Activated CD4-positive, CD25-positive, alpha-beta regulatory T cell treated with anti-CD3 and anti-CD28 coated beads, Interleukin-2, amount 50 U/mL, for 24 hours (primary cell): ENCODE data around the gene SCN4A.
"Not testable (repeated sequence)": the region's sequence is repeated elsewhere in the genome, so short reads cannot be mapped to it uniquely, and the experiment has no call there.

ENCODE experiments used
- ATAC-seq, 2 donors: fragments of 150-1000 bp; cut with Tn5 transposase; one replicate each; pipeline ENCODE4 v1.10.0; 2021; ENCODE audit warnings: mild to moderate bottlenecking in 1 of 2, moderate library complexity in 1 of 2

Gene SCN4A

DNA sequence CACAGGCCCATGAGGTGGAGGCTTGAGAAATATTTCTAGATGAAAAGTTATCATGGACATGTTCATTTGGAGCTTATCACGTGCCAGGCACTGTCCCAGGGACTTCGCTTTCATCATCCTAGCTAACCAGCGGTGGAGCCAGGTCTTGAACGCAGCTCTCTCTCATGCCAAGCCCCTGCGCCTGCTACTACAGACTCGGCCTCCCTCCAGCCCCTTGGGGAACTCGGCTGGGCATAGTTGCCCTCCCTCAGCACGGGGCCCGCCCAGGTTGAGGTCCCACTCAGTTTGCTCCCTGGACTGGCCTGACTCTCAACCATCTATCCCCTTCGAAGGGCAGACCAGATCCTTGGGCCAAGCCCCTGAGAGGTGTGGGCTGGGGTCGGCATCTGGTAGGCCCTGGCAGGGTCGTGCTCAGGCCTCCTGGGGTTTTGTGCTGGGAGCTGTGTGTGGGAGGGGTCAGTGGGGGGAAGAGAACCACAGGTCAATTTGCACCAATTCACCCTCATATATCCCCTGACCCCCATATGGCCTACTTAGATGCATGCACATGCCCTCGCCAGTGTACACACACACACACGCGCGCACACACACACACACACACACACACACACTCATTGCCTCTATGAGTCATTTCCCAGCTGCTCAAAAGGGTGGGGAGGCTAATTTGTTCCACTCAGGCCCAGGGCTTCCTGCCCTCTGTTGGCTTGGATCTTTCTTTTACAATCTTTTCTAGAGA, 12.1 kb upstream of the SCN4A start:
- ATAC-seq, result peak; percentile 98

DNA sequence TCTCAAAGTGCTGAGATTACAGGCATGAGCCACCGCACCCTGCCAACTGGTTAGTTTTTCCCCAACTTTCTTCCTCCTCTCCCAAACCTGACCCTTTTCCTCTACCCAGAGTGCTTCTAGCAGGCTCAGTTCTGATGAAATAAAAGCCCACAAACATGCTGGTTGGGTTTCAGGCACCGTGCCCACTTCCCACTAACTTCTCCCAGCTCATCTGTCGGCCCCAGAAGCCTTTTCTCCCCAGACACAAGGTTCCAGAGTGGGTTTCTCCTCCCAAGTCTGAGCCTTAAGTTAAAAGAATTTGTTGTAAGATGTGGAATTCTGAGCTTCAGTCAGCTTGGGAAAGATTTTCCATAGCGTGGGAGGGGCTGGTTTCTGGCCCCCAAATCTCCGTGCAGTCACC, 11.5 kb upstream of the SCN4A start:
- ATAC-seq, result no peak

DNA sequence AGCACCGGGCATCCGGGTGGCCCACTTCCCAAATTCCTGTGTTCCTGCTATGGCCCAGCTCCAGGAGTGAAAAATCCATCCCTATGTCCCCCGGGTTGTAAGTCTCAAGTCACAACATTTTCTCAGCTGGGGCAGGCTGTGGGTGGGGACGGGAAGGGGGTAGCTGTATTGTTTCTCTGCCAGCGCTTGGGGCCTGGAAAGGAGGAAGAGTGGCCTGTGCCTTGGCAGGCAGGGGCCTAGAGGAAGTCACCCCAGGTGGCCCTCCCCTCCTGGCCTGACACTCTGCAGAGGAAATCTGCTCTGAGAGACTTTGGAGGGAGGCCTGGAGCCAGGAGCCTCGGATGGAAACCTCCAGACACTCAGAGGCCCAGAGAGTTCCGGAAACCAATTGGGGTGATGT, 10.6 kb upstream of the SCN4A start:
- ATAC-seq, result no peak

DNA sequence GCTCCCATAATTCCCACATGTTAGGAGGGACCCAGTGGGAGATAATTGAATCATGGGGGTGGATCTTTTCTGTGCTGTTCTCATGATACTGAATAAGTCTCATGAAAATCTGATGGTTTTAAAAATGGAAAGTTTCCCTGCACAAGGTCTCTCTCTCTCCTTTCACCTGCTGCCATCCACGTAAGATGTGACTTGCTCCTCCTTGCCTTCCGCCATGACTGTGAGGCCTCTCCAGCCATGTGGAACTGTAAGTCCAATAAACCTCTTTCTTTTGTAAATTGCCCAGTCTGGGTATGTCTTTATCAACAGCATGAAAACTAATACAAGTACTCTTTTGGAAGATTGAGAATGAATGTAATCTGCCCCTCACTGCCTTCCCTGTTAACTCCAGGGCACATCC, 9.9 kb upstream of the SCN4A start:
- not testable (repeated sequence) for ATAC-seq

DNA sequence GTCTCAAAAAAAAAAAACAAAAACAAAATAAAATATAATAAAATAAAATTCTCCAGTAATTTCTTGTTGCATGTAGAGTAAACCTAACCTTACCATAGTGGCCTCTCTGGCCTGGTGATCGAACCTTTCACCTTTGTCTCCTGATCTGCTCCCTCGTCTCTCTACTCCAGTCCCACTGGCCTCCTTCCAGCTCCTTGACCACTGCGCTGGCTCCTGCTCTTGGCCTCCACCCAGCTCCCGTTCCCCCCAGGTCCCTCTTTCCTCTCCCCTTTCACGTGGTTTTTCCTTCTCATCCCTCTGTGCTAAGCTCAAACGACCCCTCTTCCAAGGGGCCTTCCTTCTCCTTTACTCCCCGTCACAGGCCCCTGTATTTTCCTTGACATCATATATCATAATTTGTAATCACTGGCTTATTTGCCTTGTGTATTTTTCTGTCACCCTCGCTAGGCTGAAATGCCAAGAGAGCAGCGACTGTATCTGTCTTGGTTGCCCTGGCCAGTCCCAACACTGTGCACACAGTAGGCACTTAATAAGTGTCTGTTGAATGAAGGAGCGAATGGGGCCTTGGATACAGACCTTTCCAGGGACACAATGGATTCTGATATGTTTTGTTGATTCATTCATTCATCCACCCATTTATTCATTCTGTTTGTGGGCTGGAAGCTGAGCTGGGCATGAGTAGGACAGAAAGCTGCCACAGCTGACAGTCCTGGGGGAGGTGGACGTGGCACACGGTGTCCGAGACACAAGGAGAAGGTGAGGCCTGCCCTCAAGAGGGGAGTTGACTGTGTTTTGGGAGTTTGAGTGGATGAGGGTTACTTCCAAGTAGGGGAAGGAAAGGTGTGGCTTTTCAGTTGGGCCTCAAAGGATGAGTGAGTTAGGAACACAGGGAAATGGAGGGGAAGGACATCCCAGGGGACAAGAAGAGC, 5.8 kb upstream of the SCN4A start:
- no peak for ATAC-seq

DNA sequence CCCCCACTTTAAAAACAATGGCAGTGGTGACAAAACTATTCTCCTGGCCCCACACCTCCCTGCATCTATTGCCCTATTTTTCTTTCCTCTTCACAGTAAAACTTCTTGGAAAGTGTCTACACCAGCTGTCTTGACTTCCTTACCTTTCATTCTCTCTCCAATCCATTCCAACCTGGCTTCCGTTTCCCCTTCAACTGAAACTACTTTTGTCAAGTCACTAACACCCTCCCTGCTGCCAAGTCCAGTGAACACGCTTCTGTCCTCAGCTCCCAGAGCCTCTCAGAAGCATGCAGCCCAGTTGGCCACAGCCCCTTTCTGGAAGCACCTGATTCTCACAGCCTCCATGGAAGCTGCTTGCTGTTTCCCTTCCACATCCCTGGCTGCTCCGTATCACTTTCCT, 4.0 kb upstream of the SCN4A start:
- ATAC-seq, result no peak

DNA sequence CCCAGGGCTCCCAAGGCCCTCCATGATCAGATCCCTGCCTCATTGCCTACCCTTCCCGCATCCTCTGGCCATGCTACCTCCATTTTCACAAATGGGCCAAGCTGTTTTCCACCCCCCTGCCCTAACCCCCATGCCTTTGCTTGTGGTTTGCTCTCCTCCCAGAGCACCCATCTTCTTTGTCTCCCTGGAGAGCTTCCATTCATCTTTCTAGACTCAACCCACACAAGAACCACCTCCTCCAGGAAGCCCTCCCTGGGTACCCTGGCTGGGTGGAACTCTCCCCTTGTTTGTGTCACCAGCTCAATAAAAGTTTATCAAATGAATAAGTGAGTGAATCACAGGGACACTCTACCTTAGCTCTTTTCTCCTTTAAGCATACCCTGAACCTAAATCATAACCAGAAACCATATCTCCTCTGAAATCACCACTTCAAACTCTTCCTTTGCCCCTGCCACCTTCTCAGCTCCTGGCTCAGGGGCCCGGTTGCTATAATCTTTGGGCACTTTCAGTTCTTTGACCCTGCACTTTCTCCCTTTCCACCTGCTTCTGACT, 2.9 kb upstream of the SCN4A start:
- ATAC-seq, result no peak

DNA sequence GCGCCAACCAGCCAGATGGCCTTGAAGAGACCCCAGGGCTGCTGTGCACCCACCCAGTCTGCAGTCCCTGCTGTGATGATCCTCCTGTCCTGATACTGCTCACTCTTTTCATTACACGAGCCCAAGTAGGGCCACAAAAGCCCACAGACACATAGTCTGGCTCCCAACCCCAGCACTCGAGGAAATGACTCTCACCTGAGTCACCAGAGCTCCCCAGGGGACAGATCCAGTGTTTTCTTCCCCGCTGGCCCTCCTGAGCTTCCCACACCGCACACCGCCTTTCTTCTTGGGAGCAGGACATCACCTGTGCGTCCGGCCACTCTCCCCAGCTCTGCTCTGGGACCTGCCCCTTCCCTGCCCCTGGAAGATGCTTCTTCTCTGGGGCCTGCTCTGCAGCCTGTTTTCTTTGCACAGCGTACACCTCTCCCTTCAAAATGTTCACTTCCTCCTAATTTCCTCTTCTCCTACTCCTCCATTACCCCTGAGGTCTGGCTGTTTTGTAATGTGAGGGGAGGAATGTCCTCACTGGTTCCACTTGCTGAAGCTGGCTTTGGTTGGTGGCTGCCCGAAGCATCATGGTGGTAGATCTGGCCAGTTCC, 2.0 kb upstream of the SCN4A start:
- peak; percentile 21 to 30 for ATAC-seq

DNA sequence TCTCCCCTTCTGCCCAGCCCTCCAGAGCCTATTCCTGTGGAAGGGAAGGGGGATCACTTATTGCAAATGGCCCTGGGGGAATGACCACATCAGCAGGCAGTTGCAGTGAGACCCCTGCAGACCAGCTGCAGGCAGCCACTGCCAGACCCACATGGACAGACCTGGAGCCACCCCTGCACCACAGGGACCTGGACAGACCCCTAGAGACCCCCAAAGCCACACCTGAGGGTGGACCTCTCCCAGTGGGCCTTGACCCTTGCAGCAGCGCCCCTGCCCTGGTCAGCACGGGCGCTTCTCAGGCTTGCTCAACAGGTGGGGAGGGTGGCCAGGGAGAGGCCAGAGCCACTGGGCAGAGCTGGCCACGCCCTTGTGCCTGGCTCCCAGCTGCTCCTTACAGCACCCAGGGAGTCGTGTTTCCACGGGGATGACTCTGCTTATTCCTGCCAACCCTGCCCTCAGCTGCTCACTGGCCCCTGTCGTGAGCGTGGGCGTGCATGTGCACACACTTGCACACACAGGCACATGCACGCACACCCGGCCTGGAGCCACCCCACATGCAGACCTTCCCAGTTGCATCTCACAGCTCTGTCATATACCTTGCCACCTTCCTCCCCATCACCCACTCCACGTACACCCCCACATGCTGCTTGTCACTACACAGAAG, 1.3 kb upstream of the SCN4A start:
- ATAC-seq, result no peak

DNA sequence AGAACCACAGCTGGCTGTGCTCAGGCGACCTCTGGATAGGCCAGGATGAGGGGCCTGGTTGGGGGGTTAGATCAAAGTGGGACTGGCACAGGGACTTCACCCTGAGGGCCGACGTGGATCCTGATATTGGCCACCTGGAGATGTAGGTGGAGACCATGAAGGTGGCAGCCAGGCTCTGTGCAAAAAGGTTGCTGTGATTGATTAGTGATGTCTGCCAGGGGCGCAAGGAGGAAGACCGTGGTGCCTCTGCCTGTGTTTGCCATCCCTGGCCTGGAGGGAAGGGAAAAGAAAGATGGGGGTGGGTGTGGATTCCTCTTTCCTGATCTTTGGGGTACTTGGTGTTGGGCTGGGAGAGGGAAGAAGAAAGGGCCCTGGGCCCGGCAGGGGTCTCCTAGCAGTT, 529 bp upstream of the SCN4A start:
- no peak for ATAC-seq

DNA sequence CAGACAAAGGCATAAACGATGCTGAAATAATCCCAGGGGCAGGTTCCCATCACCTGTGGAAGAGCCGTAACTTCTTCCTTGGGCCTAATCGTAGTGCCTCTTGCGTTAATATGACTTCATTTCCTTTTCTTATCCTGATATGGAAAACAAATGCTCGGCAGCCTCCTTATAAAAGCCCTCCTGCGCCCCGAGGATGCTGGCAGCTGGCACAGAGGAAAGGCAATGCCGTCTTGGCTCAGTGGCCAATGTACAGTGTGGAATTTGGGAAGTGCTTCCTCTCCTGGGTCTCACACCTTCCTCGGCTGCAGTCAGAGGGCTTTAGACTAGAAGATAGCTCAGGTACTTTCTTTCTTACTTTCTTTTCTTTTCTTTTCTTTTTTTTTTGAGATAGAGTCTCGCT, 3.4 kb downstream of the SCN4A start:
- no peak for ATAC-seq

DNA sequence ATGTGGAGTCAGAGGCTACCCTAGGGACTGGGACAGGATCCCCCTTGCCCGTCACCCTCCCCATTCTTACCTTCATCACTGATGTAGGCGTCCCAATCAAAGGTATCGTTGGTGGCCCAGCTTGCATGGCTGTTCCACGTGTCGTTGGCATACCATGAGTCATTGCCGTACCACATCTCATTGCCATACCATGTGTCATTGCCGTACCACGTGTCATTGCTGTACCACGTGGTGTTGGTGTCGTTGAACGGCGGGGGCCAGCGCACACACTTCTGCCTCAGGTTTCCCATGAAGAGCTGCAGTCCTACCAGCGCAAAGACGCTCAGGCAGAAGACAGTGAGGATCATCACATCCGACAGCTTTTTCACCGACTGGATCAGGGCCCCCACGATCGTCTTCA, 4.8 kb downstream of the SCN4A start:
- ATAC-seq, result peak; percentile 14 to 64

DNA sequence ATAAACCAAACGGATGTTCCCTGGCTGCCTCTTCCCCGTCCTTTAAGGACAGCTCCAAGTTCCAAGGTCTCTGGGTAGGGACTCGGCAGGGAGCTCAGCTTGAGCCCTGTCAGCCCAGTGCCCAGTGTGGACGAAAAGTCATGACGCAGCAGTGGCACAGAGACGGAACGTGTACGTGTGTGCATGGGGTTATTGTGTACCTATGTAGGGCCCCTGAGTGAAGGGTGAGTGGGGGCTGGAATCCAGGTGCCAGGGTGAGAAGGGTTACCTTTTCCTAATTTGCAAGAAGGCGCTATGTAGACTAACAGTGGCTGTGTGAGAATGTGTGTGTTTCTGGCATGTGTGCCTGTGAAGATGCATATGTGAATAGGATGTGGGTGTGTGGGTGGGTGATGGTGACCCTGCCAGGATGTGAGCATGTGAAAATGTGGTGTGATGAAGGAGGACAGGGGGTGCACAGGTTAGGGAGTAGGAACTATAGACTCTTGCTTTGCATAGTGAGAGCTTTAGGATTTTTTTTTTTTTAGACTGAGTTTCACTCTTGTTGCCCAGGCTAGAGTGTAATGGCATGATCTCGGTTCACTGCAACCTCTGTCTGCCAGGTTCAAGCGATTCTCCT, 6.0 kb downstream of the SCN4A start:
- peak; percentile 47 to 73 for ATAC-seq

DNA sequence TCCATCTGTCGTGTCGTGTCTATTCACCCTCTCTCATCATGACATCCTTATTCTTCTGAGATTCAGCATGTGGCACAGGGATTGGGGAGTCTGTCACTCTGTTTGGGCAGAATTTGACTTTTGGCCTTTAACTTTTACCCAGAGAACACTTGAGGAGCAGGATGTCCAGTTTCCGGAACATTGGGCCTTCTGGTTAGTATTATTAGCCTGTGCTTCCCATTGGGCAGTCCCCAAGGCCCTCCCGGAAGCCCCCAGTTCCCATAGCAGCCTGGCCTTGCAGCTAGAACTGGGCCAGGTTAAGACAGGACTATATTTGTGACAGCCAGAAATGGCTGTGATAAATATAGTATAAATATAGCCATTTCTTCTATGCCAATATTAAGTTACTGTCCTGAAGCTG, 9.6 kb downstream of the SCN4A start:
- ATAC-seq, result no peak

DNA sequence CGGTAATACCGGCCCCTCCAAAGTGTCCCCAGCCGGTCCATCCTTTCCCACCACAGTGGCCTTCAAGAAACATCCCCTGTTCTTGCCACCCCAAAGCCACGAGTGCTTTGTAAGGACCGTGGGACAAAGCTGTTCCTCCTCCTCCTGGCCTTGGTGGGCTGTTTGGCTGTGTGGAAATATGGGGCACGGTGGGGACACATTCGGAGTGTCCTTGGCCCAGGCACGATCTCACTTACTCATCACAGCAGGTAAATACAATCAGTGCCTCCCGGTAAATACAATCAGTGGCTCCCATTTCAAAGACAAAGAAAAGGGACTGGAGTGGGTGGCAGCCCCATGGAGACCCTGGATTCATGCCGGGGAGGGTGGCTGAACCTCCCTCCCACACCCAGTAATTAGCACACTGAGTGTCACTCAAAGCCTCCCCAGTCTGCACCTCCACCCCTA, 10.4 kb downstream of the SCN4A start:
- no peak for ATAC-seq

DNA sequence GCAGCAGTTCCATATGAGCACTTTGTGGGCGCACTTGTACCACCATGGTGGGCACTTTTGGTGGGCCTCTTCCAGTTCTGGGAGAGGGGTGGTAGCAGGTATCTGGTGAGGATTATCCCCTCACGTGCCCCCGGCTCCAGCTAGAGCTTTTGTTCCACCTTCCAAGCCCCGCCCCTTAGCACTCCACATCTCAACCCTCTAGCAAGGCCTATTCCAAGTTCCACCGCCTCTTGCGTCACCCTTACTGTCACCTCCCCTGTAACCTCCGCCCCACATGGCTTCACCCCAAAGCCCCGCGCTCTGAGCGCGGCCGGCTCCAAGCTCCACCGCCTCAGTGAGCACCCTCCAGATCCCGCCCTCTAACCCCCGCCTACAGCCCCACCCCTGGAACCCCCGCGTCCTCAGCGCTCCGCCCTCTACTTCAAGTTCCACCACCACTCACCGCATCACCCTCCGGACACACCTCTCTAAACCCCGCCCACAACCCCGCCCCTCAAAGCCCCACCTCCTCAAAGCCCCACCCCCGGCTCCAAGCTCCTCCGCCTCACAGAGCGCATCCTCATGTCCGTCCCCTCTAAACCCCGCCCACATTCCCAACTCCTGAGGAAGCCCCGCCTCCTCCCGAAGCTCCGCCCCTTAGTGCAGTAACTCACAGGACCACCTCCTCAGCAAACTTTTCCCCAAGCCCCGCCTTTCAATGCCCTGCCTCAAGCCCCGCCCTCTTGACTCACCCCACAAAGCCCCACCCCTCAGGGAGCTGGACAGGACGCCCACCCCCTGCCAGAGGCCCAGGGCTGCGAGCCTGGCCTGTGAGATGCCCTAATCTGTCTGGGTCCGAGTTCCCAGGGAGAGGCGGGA, 11.1 kb downstream of the SCN4A start:
- peak; percentile 49 to 61 for ATAC-seq

DNA sequence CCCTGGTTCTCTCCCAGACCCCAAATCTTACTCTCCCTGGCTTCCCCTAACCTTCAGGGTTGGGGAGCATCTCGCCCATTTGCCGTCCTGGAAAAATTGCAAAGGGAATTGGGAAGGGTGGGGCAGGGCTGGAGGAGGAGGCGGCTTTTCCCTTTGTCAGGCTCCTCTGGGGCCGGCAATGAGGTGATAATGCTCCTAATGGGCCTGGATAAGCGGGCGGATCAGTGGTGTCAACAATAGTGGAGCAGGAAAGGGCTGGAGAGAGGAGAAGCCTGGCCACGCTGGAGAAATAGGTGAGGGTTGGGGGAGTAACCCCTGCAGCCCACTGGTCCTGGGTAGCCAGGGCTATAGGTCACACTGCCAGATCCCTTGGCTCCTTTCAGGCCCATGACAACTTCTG, 12.3 kb downstream of the SCN4A start:
- ATAC-seq, result no peak

DNA sequence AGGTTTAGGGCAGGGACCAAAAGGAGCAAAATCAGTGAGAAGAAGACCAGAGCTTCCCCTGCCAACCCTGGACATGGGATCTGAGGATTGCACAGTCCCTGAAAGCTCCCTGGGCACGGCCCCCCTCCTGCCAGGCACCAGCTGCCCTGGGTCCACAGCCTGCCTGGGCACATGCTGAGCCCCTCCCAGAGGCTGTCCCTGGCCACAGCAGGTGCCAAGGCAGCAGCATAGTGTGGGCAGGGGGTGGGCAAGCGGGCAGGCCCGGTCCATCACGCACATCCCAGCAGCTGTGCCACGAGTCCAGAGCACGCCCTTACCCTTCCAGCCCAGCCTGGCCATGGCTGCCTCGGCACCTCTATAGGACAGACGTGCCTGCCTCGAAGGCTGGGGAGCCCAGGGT, 12.7 kb downstream of the SCN4A start:
- no peak for ATAC-seq

DNA sequence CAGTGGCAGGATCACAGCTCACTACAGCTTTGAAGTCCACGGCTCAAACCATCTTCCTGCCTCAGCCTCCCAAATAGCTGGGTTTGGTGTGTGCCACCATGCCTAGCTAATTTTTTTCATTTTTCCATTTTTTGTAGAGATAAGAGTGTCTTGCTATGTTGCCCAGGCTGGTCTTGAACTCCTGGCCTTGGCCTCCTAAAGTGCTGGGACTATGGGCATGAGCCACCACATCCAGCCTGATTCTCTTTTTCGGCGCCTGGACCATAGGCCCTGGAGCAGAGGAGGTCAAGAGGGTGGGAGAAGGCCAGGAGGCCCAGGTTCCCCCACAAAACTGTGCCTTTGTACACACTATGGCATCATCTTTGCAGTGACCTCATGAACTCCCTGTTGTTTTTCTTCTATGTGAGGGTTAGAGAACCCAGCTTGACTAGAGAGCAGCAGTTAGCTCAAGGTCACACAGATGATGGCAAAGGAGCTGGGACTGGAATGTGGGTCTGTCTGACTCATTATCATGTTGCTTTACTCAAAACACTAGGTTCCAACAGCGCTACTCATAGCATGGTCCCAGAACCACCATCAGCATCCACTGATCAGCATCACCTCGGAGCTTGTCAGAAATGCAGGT, 16.3 kb downstream of the SCN4A start:
- ATAC-seq, result no peak

DNA sequence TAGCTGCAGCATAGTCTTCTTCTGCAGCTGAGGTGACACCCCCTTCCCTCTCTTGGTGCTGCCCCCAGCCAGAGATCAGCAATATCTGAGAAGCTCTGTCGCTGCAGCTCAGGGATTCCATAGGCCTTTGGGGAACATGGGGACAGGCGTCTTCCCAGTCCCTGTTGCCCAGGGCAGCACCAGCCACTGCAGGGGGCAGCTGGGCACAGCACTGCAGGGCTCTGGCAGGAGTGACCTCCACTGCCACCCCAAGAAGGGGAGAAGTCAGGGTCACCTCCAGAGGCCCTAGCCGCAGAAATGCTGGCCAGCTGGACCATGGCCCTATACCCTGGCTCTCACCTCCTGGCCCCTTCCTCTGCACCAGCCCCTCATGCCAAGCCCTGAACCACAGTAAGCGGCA, 16.9 kb downstream of the SCN4A start:
- ATAC-seq, result no peak

DNA sequence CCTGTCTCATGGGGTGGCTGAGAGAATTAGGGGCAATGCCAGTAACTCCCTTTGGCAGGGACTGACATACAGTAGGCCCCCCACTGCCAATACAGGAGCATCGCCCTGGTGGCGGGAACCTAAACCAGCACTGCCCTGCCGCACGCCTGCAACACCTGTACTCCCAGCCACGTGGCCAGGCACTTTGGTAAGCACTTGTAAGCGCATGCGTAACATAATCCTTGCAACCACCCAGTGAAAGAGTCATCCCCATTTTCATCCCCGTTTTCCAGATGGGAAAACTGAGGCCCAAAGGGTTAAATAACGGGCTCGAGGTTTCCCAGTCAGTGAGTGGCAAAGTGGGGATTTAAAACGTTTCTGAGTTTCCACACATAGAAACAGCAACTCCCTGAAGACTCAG, 17.5 kb downstream of the SCN4A start:
- ATAC-seq, result no peak
